Measurements from ENCODE around the gene DLG5. TPM values are rescaled to one million over a fixed set of nuclear protein-coding genes. Genes with fewer than 3 reads are reported as not detected.

The DLG5 gene
- polyA plus RNA-seq, 1 of the 3 experiments (the other 2 are of a cell fraction): 31.3 TPM

GRCh38 chr10:77792155-77792554 lies 134.4 kb downstream of the DLG5 start:
- H4K20me1 ChIP-seq (ENCODE audit: insufficient read depth): no peaks in the 10 kb centered on the region
- H3K27me3 ChIP-seq (ENCODE audit: insufficient read depth): no peaks in the 10 kb centered on the region
- H3K9me3 ChIP-seq: no peaks in the 10 kb centered on the region
- H3K4me3 ChIP-seq (ENCODE audit: low read depth in 2 of 2, low read length in 1 of 2): no peak overlapping the region
- CTCF ChIA-PET: no interaction called here
- no peak for DNase-seq
- no peak for TF ChIP-seq RCOR1 (IDR thresholded peaks at IDR 0.05; ENCODE audit: low read length)
- TF ChIP-seq SMC3 (IDR thresholded peaks at IDR 0.05; ENCODE audit: low read depth, low read length): no peak
- TF ChIP-seq CTCF (IDR thresholded peaks at IDR 0.05): no peak
- no peak for TF ChIP-seq NRF1 (IDR thresholded peaks at IDR 0.05; ENCODE audit: low read depth, low read length)
- no peak for TF ChIP-seq TCF12 (IDR thresholded peaks at IDR 0.05)
- no peak for TF ChIP-seq GATA2 (CRISPR knock-in tag; IDR thresholded peaks at IDR 0.05)
- TF ChIP-seq ZBTB33 (IDR thresholded peaks at IDR 0.05; ENCODE audit: borderline replicate concordance, low read depth): no peak
- TF ChIP-seq RXRA (IDR thresholded peaks at IDR 0.05; ENCODE audit: borderline replicate concordance, low read depth): no peak
- TF ChIP-seq USF2 (IDR thresholded peaks at IDR 0.05; ENCODE audit: borderline replicate concordance, low read depth, low read length): no peak
- TF ChIP-seq NFIC (IDR thresholded peaks at IDR 0.05; ENCODE audit: borderline replicate concordance): no peak
- no peak for TF ChIP-seq POLR2AphosphoS5 (IDR thresholded peaks at IDR 0.05; ENCODE audit: low read depth, low read length)
- no peak for TF ChIP-seq REST (IDR thresholded peaks at IDR 0.05; ENCODE audit: low read depth, low read length)
- no peak overlapping the region for H2AFZ ChIP-seq (ENCODE audit: low read depth)
- no peaks in the 10 kb centered on the region; a peak in 1 of 4 replicates for H3K4me1 ChIP-seq (ENCODE audit: control insufficient read depth in 1 of 2, insufficient read depth in 2 of 2, low read depth in 1 of 2, low read length in 1 of 2)
- WGBS (ENCODE audit: low lambda C conversion rate): 85% methylated on average over 10 of the region's 12 CpGs
- H3K4me2 ChIP-seq: no peak overlapping the region
- H3K27ac ChIP-seq (ENCODE audit: low read depth in 2 of 2, low read length in 1 of 2): no peak overlapping the region
- H3K79me2 ChIP-seq (ENCODE audit: insufficient read depth): no peaks in the 10 kb centered on the region
- H3K9me2 ChIP-seq: no peaks in the 10 kb centered on the region
- POLR2A ChIA-PET: no interaction called here
- no peak overlapping the region for H3K9ac ChIP-seq
- peaks cover 22 to 81% of the 10 kb centered on the region in 2 experiments for H3K36me3 ChIP-seq (replicated peaks in 1 of 2; ENCODE audit: control insufficient read depth in 1 of 2, insufficient read depth in 2 of 2, low read length in 1 of 2)
- H3F3A ChIP-seq (replicated peaks; ENCODE audit: insufficient read depth): no peaks in the 10 kb centered on the region
